ENCODE results near the gene SLC7A1.

SLC7A1 gene

DNA sequence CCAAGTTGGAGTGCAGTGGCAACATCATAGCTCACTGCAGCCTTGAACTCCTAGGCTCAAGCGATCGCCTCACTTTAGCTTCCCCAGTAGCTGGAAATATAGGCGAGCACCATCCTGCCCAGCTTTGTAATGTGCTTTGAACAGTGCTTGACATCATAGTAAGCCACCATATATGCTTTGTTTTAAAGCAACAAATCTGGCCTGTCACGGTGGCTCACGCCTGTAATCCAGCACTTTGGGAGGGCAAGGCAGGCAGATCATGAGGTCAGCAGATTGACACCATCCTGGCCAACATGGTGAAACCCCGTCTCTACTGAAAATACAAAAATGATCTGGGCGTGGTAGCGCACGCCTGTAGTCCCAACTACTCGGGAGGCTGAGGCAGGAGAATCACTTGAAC lies 1.8 kb upstream of the SLC7A1 start:
- peaks cover 29% of the 10 kb centered on the region for H3K27me3 Mint-ChIP-seq (ENCODE audit: low read depth, poor library complexity)
- H3K4me3 Mint-ChIP-seq, result peak overlapping the region; percentile 45
- no peaks in the 10 kb centered on the region for H3K9me3 Mint-ChIP-seq
- no peak for DNase-seq
- H3K36me3 Mint-ChIP-seq (ENCODE audit: low read depth), result no peaks in the 10 kb centered on the region
- peaks cover 18% of the 10 kb centered on the region for H3K4me1 Mint-ChIP-seq
- TF ChIP-seq, protein P1, sequence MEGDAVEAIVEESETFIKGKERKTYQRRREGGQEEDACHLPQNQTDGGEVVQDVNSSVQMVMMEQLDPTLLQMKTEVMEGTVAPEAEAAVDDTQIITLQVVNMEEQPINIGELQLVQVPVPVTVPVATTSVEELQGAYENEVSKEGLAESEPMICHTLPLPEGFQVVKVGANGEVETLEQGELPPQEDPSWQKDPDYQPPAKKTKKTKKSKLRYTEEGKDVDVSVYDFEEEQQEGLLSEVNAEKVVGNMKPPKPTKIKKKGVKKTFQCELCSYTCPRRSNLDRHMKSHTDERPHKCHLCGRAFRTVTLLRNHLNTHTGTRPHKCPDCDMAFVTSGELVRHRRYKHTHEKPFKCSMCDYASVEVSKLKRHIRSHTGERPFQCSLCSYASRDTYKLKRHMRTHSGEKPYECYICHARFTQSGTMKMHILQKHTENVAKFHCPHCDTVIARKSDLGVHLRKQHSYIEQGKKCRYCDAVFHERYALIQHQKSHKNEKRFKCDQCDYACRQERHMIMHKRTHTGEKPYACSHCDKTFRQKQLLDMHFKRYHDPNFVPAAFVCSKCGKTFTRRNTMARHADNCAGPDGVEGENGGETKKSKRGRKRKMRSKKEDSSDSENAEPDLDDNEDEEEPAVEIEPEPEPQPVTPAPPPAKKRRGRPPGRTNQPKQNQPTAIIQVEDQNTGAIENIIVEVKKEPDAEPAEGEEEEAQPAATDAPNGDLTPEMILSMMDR (IDR thresholded peaks at IDR 0.05), result no peak
- H3K27ac Mint-ChIP-seq, result no peak overlapping the region

DNA sequence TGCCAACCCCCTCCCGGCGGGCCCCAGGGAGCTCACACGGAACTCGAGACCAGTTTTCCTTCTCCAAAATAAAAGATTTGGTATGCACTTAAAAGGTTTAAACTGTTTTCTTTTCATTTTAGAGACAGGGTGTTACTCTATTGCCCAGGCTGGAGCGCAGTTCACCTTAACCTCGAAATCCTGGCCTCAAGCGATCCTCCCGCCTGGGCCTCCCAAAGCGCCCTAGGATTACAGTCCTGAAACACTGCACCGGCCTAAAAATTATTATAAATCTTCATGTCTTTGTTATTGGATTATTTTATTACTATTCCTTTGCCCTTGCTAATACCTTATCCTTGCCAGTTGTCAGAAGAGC lies 553 bp upstream of the SLC7A1 start:
- Mint-ChIP-seq H3K27ac (no peak overlapping the region), H3K27me3 (ENCODE audit: low read depth, poor library complexity) (peaks cover 26% of the 10 kb centered on the region), H3K4me1 (peaks cover 24% of the 10 kb centered on the region), H3K4me3 (peak overlapping the region; percentile 77), H3K36me3 (ENCODE audit: low read depth) (no peaks in the 10 kb centered on the region), H3K9me3 (no peaks in the 10 kb centered on the region)
- no peak for DNase-seq
- TF ChIP-seq, protein P1 (IDR thresholded peaks at IDR 0.05), result no peak

DNA sequence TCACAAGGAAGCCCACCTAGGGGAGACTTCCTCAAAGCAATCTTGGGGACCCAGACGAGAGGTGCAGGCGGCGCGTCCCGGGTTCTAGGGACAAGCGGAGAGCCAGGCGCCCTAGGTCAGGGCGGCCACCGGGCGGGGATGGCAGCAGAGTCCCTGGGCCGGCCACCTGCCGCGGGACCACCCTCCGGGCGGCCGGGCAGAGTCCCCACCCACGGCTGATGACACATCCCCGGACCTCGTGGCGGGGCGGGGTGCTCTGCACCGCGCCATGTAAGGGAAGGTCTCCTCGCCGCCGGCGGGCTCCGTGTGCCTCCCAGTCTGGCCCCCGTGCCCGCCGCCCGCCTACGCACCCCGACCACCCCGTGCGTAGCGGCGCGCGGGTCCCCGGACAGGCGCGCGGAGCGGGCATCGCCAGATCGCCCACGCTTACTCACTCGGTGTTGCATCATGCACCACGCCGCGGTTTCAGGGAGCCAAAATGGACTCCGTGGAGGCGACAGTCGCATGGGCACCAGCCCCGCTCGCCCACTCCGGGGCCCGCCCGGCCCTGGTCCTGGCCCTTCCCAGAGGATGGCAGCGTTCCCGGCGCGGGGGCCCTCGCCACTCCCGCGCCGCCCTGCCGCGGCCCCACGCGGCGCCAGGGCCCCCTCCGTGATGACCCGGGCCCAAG lies 643 bp downstream of the SLC7A1 start:
- DNase-seq, result peak; percentile 56

DNA sequence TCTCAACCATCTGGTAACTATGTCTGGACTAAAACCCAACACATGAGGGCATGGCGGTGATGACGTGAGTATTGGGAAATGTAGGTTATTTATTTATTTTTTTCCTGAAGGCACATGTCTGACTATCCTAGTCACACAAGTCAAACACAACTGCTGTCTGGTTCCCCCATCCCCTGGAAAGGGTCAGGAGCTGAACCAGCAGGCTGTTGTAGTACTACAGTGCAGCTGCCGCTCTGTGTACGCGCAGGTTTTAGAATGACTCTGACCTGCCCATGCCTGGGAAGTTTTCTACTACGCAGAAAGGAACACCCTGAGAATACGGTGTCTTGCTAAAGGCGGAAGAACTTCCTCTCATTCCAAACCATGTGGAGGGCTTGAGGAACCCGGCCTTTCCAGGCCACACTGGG lies 1.2 kb downstream of the SLC7A1 start:
- Mint-ChIP-seq H3K4me3 (peak overlapping the region; percentile 85), H3K4me1 (peaks cover 36% of the 10 kb centered on the region), H3K9me3 (no peaks in the 10 kb centered on the region), H3K27me3 (ENCODE audit: low read depth, poor library complexity) (peaks cover 28% of the 10 kb centered on the region), H3K27ac (no peak overlapping the region), H3K36me3 (ENCODE audit: low read depth) (no peaks in the 10 kb centered on the region)
- TF ChIP-seq, protein P1 (IDR thresholded peaks at IDR 0.05), result no peak
- peak; percentile 23 for DNase-seq

More for the DNA sequence above, 643 bp downstream of the SLC7A1 start:
- TF ChIP-seq, protein P1 (IDR thresholded peaks at IDR 0.05), result no peak
- no peaks in the 10 kb centered on the region for H3K9me3 Mint-ChIP-seq
- peaks cover 28% of the 10 kb centered on the region for H3K27me3 Mint-ChIP-seq (ENCODE audit: low read depth, poor library complexity)
- no peaks in the 10 kb centered on the region for H3K36me3 Mint-ChIP-seq (ENCODE audit: low read depth)
- H3K4me1 Mint-ChIP-seq, result peaks cover 30% of the 10 kb centered on the region
- H3K27ac Mint-ChIP-seq, result no peak overlapping the region
- H3K4me3 Mint-ChIP-seq, result peak overlapping the region; percentile 85

DNA sequence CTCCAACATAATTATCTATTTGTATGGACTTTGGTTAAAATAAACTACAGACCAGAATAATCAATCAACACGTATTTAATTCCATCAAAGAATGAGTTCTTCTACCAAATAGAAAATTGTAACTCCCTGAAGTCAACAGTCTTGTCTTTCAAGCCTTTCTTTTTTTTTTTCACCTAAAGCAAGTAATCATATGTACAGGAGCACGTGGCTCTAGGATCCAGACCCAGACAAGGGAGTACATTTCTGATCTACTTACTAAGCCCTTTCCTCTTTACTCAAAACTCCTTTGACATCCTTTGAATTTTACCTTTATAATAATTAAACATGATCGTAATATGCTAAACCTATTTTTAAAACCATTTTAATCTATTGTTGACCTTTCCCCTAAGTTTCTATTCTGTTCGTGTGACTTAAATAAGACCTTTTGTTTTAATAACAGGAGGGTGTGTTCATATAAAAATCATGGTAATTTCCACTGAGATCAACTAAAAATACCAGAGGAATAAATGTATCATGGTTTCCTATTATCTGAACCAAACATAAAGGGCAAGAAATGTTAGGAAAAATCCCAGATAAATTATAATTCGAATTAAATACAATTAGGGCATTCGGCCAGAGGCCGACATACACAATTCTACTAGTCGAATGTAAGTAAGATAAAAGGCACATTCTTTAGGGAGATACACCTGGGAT lies 1.7 kb downstream of the SLC7A1 start:
- DNase-seq, result no peak
- TF ChIP-seq, protein P1 (IDR thresholded peaks at IDR 0.05), result no peak
- no peak overlapping the region for H3K27ac Mint-ChIP-seq

DNA sequence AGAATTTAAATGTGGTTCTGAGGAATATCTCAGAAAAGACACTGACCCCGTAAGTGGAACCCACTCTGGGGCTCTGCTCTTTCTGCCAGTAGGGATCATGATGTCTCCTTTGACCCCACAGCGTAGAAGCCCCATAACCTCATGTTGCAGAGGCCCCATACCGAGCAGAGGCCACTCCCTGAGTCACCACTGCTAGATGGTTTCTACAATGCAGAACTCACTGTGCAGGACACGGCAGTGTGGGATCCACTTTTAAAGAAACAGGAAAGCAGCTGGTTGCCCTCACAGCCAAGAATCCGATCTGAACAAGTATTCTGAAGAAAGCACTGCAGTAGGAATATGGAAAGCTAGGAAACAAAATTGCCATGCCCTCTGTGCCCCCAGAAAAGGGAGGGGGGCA lies 4.2 kb downstream of the SLC7A1 start:
- no peak for DNase-seq
- H3K27me3 Mint-ChIP-seq (ENCODE audit: low read depth, poor library complexity), result peaks cover 11% of the 10 kb centered on the region
- H3K4me1 Mint-ChIP-seq, result peaks cover 49% of the 10 kb centered on the region
- H3K36me3 Mint-ChIP-seq (ENCODE audit: low read depth), result peaks cover 11% of the 10 kb centered on the region
- no peak overlapping the region for H3K27ac Mint-ChIP-seq
- TF ChIP-seq, protein P1 (IDR thresholded peaks at IDR 0.05), result no peak
- H3K4me3 Mint-ChIP-seq, result no peak overlapping the region
- H3K9me3 Mint-ChIP-seq, result no peaks in the 10 kb centered on the region

More for the DNA sequence above, 1.7 kb downstream of the SLC7A1 start:
- Mint-ChIP-seq H3K4me1 (peaks cover 40% of the 10 kb centered on the region), H3K27me3 (ENCODE audit: low read depth, poor library complexity) (peaks cover 28% of the 10 kb centered on the region), H3K9me3 (no peaks in the 10 kb centered on the region), H3K36me3 (ENCODE audit: low read depth) (no peaks in the 10 kb centered on the region), H3K4me3 (peak overlapping the region; percentile 85)
